Ramos (cell line): ENCODE results near the gene AUTS2.

Source experiments
- in situ Hi-C: fragments of 300-500 bp; cut with MboI; formaldehyde crosslinking; loops from one replicate; pipeline ENCODE4 v1.14.3; 2022; ENCODE audit warnings: low sequenced_read_pairs; ENCODE audit not compliant: unreplicated experiment

The AUTS2 gene

GRCh38 chr7:69864274-69864673, 266.0 kb downstream of the AUTS2 start:
- in situ Hi-C loops = no loop called here

GRCh38 chr7:69864822-69865221, 266.5 kb downstream of the AUTS2 start:
- in situ Hi-C loops = no loop called here

- in situ Hi-C loops = no loop called here
These were observed 270.6 kb downstream of the AUTS2 start for GRCh38 chr7:69868921-69869320.

GRCh38 chr7:69871213-69871885, 273.1 kb downstream of the AUTS2 start:
- in situ Hi-C loops = no loop called here

GRCh38 chr7:69871886-69872569, 273.8 kb downstream of the AUTS2 start:
- in situ Hi-C loops = no loop called here

GRCh38 chr7:69873512-69873911, 275.2 kb downstream of the AUTS2 start:
- in situ Hi-C loops = no loop called here

GRCh38 chr7:69878015-69878414, 279.7 kb downstream of the AUTS2 start:
- in situ Hi-C loops = no loop called here

- in situ Hi-C loops = no loop called here
These were observed 280.3 kb downstream of the AUTS2 start for GRCh38 chr7:69878591-69878990.

GRCh38 chr7:69879989-69880388, 281.7 kb downstream of the AUTS2 start:
- in situ Hi-C loops = no loop called here

- in situ Hi-C loops = no loop called here
These were observed 282.6 kb downstream of the AUTS2 start for GRCh38 chr7:69880840-69881239.

- in situ Hi-C loops = no loop called here
These were observed 284.0 kb downstream of the AUTS2 start for GRCh38 chr7:69882269-69882668.

GRCh38 chr7:69883399-69883891, 285.2 kb downstream of the AUTS2 start:
- in situ Hi-C loops = no loop called here

- in situ Hi-C loops = no loop called here
These were observed 287.2 kb downstream of the AUTS2 start for GRCh38 chr7:69885431-69885830.

- in situ Hi-C loops = no loop called here
These were observed 291.2 kb downstream of the AUTS2 start for GRCh38 chr7:69889338-69889975.

- in situ Hi-C loops = no loop called here
These were observed 291.7 kb downstream of the AUTS2 start for GRCh38 chr7:69889976-69890351.

GRCh38 chr7:69892790-69893189, 294.5 kb downstream of the AUTS2 start:
- in situ Hi-C loops = no loop called here

GRCh38 chr7:69893906-69894305, 295.6 kb downstream of the AUTS2 start:
- in situ Hi-C loops = no loop called here

- in situ Hi-C loops = no loop called here
These were observed 297.2 kb downstream of the AUTS2 start for GRCh38 chr7:69895446-69895845.

GRCh38 chr7:69896121-69896520, 297.8 kb downstream of the AUTS2 start:
- in situ Hi-C loops = no loop called here

GRCh38 chr7:69898189-69898588, 299.9 kb downstream of the AUTS2 start:
- in situ Hi-C loops = no loop called here

GRCh38 chr7:69903410-69903809, 305.1 kb downstream of the AUTS2 start:
- in situ Hi-C loops = no loop called here
